Neuronal stem cell (in vitro differentiated cells): ENCODE data around the gene ZNF385C.

Experiments
- DNase-seq: peaks from one replicate; pipeline ENCODE4 v3.0.0-alpha.2; 2013; ENCODE audit warnings: low spot score
- H2AFZ ChIP-seq: one replicate; pipeline ENCODE4 v1.6.1; 2013; ENCODE audit warnings: mild to moderate bottlenecking, low read length, inconsistent platforms
- H2AK5ac ChIP-seq: 2 replicates; pipeline ENCODE4 v1.6.1; 2013; ENCODE audit warnings: low read depth, mild to moderate bottlenecking, inconsistent platforms, low read length, moderate library complexity, mixed read lengths
- H2BK120ac ChIP-seq: 2 replicates; pipeline ENCODE4 v1.6.1; 2013; ENCODE audit warnings: low read depth, mild to moderate bottlenecking, inconsistent platforms, low read length, moderate library complexity, mixed read lengths
- H2BK12ac ChIP-seq: one replicate; pipeline ENCODE4 v1.6.1; 2013; ENCODE audit warnings: low read length, inconsistent platforms
- H2BK15ac ChIP-seq: 2 replicates; pipeline ENCODE4 v1.6.1; 2013; ENCODE audit warnings: mild to moderate bottlenecking, low read length, inconsistent platforms, mixed read lengths
- H2BK5ac ChIP-seq: one replicate; pipeline ENCODE4 v1.6.1; 2013; ENCODE audit warnings: inconsistent platforms, mild to moderate bottlenecking, low read length, moderate library complexity
- H3K14ac ChIP-seq: one replicate; pipeline ENCODE4 v1.6.1; 2013; ENCODE audit warnings: low read length, inconsistent platforms
- H3K18ac ChIP-seq: 2 replicates; pipeline ENCODE4 v1.6.1; 2013; ENCODE audit warnings: low read length, inconsistent platforms
- H3K23ac ChIP-seq: 2 replicates; pipeline ENCODE4 v1.6.1; 2013; ENCODE audit warnings: low read depth, mild to moderate bottlenecking, mixed read lengths, low read length, inconsistent platforms; ENCODE audit not compliant: poor library complexity
- H3K27ac ChIP-seq: replicated peaks from 3 replicates; pipeline ENCODE4 v1.5.1; 2013; ENCODE audit warnings: low read length, inconsistent platforms
- H3K27me3 ChIP-seq, 3 experiments: 2 replicates each; pipeline ENCODE4 v1.6.1; 2013; ENCODE audit warnings: low read length in 3 of 3, mild to moderate bottlenecking in 2 of 3, inconsistent platforms in 1 of 3, low read depth in 1 of 3, mixed read lengths in 1 of 3, moderate library complexity in 1 of 3; ENCODE audit not compliant: control insufficient read depth in 3 of 3, insufficient read depth in 3 of 3
- H3K36me3 ChIP-seq, 2 donors: replicated peaks in 1 of 2; 2 replicates each; pipeline ENCODE4 v1.6.1; 2013; ENCODE audit warnings: low read length in 2 of 2; ENCODE audit not compliant: control insufficient read depth in 2 of 2, insufficient read depth in 2 of 2
- H3K4ac ChIP-seq: 2 replicates; pipeline ENCODE4 v1.6.1; 2013; ENCODE audit warnings: inconsistent platforms, mild to moderate bottlenecking, low read length, moderate library complexity
- H3K4me1 ChIP-seq, 2 donors: 1 replicate in 1 of 2; 2 replicates in 1 of 2; pipeline ENCODE4 v1.6.1; 2013; ENCODE audit warnings: low read length in 2 of 2, low read depth in 1 of 2; ENCODE audit not compliant: control insufficient read depth in 2 of 2, insufficient read depth in 1 of 2
- H3K4me2 ChIP-seq: one replicate; pipeline ENCODE4 v1.6.1; 2013; ENCODE audit warnings: mild to moderate bottlenecking, low read length, inconsistent platforms; ENCODE audit not compliant: insufficient read depth, poor library complexity, severe bottlenecking
- H3K4me3 ChIP-seq, 2 donors: 2 replicates each; pipeline ENCODE4 v1.5.1; 2013; ENCODE audit warnings: low read length in 2 of 2, mild to moderate bottlenecking in 2 of 2, inconsistent platforms in 1 of 2, moderate library complexity in 1 of 2
- H3K79me1 ChIP-seq: one replicate; pipeline ENCODE4 v1.6.1; 2013; ENCODE audit warnings: low read depth, mild to moderate bottlenecking, inconsistent platforms, low read length, moderate library complexity
- H3K9ac ChIP-seq: one replicate; pipeline ENCODE4 v1.6.1; 2013; ENCODE audit warnings: mild to moderate bottlenecking, low read depth, low read length, inconsistent platforms; ENCODE audit not compliant: poor library complexity
- H3K9me3 ChIP-seq, 2 donors: replicated peaks in 1 of 2; 2 replicates each; pipeline versions ENCODE3 to v1.6.1; 2013; ENCODE audit warnings: low read length in 2 of 2, mild to moderate bottlenecking in 2 of 2, inconsistent platforms in 1 of 2, low read depth in 1 of 2, mixed read lengths in 1 of 2, moderate library complexity in 1 of 2; ENCODE audit not compliant: control insufficient read depth in 2 of 2, insufficient read depth in 1 of 2
- H4K8ac ChIP-seq: one replicate; pipeline ENCODE4 v1.6.1; 2013; ENCODE audit warnings: low read depth, mild to moderate bottlenecking, inconsistent platforms, low read length, moderate library complexity
- H4K91ac ChIP-seq: one replicate; pipeline ENCODE4 v1.6.1; 2013; ENCODE audit warnings: low read length, low read depth, mild to moderate bottlenecking, inconsistent platforms; ENCODE audit not compliant: poor library complexity
- WGBS, 2 donors: extraction: QIAGEN DNeasy Blood & Tissue Kit; methylation state at CpG; one replicate each; pipeline ENCODE4 v1.1.7; 2013; ENCODE audit warnings: missing lambda C conversion rate in 2 of 2, mixed read lengths in 1 of 2; ENCODE audit not compliant: insufficient read length in 2 of 2, insufficient replicate concordance in 1 of 2; ENCODE audit errors: extremely low coverage in 2 of 2; 5-methylcytosine and 5-hydroxymethylcytosine counted together

The ZNF385C gene

DNA sequence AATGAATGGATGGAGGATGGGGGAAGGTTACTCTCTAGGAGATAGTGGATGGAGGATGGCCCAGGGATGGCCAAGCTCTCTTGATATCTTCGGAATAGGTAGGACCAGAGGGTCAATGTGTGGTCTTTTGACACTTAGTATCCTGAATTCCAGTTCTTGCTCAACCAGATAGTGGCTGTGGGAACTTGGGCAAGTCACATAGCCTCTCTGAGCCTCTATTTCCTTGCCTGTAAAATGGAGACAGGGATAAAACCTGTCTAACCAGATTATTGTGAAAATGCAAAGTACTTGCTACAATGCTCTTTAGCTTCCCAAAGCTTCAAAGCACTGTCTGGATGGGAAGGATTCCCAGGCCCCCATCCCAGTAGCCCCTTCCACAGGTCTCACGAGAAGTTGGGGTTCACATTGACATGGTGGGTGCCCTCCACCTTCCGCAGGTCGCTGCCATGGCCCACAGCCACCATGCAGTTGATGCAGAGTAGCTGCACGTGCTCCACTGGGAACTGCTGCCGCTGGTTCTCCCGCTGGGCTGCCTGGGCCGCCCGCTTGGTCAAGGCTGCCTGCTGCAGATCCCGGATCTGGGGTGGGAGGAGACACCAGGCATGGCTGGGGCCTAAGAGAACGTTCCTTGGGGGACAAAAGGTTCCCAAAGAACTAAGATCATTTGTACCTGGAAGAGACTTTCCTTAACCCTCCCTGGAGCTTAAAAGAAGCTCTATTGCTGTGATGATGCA is 5.1 kb upstream of the ZNF385C start:
- no peaks in the 10 kb centered on the region for H3K9me3 ChIP-seq
- no peak overlapping the region for H3K23ac ChIP-seq
- H2AFZ ChIP-seq = no peak overlapping the region
- peaks cover 4 to 6% of the 10 kb centered on the region in 2 donors for H3K4me1 ChIP-seq
- H3K27me3 ChIP-seq = peaks cover 0 to 66% (median 2%) of the 10 kb centered on the region in 3 experiments
- H3K27ac ChIP-seq = no peak overlapping the region
- no peak overlapping the region for H3K4ac ChIP-seq
- H2BK5ac ChIP-seq = no peak overlapping the region
- H3K9ac ChIP-seq = peak overlapping the region; percentile 1
- DNase-seq = no peak
- no peak overlapping the region for H3K18ac ChIP-seq
- no CpG with 5 or more reads among the region's 11 CpGs for WGBS, 2 donors
- no peak overlapping the region for H3K4me3 ChIP-seq
- no peak overlapping the region for H2AK5ac ChIP-seq
- H3K79me1 ChIP-seq = no peaks in the 10 kb centered on the region
- no peak overlapping the region for H2BK12ac ChIP-seq
- no peak overlapping the region for H4K8ac ChIP-seq
- H2BK120ac ChIP-seq = no peak overlapping the region
- H2BK15ac ChIP-seq = no peak overlapping the region
- no peak overlapping the region for H3K14ac ChIP-seq
- no peaks in the 10 kb centered on the region for H3K36me3 ChIP-seq
- H3K4me2 ChIP-seq = no peak overlapping the region
- H4K91ac ChIP-seq = no peak overlapping the region

DNA sequence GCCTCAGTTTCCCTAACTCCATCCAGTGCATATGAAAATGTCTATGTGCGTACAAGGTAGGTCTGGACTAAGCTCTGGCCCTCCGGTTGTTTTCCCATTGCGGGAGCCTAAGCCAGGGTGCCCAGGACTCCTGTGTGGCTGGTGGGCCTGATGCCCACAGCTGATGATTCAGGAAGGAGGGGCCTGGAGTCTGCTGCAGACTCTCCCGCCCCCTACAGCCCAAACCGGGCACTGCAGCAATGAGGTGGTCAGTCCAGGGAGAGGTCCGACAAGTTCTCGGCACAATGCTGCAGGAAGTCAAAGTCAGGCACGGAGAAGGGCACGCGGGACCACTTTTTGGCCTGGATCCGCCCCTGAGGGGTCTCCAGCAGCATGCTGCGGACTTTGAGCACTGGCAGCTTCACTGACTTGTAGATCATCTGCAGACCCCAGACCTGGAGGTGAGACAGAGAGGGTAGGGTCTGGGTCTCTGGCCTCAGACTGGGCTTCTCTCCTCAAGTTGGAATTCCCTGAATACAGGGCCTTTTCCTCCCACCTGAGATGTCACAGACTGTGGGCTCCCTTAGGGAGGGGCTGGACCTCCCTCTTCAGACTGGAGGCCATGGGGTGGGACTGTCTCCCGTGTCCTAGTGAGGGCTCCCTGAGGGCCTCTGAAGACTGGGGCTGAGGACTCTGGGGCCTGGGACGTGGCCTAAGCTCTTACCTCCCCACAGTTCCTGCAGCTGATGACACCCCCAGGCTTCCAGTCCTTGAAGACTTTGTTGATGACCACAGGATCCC is 3.4 kb upstream of the ZNF385C start:
- DNase-seq = peak; percentile 68
- Histone ChIP-seq H3K14ac (no peak overlapping the region), H2BK15ac (no peak overlapping the region), H4K91ac (no peak overlapping the region), H3K36me3 (no peaks in the 10 kb centered on the region), H2AFZ (peak overlapping the region; percentile 81), H3K4me3 (no peak overlapping the region), H3K27ac (no peak overlapping the region), H3K9ac (no peak overlapping the region), H3K9me3 (no peaks in the 10 kb centered on the region), H2BK5ac (no peak overlapping the region), H3K23ac (no peak overlapping the region), H3K79me1 (no peaks in the 10 kb centered on the region), H2BK120ac (no peak overlapping the region), H3K4ac (no peak overlapping the region), H3K18ac (no peak overlapping the region), H3K4me1 (peaks cover 5% of the 10 kb centered on the region in 2 donors), H4K8ac (no peak overlapping the region), H3K27me3 (peaks cover 5 to 72% (median 16%) of the 10 kb centered on the region in 3 experiments), H3K4me2 (no peak overlapping the region), H2AK5ac (no peak overlapping the region), H2BK12ac (no peak overlapping the region)
- WGBS, 2 donors = no CpG with 5 or more reads among the region's 14 CpGs

DNA sequence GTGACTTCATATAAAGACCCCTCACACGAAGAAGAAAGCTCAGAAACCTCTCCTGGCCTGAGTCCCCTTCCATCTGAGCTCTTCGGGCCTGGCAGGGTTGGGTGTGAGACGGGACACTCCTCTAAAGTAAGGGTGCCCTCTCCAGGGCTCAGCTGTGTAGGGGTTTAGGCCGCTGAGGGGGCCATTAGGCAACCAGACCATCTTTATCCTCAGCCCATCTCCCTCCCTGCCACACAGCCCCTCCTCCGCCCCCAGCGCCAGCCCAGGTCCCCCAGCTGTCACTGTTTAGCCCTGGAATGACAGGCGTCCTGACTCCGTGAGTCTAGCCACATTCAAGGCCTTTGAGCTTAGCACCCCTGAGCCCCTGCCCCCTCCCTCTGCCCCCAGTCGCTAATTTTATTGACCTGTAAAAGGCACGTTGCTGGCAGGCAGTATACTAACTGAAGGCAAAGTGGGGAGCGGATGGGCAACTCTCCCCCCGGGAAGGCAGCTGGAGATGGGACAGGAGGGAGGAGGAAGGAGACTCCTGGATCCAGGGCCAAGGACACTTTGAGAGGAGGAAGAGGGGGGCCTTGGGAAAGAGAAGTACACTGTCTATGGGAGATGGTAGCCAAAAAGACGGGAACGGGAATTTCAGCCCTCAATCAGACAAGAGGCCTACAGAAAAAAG is 592 bp upstream of the ZNF385C start:
- Histone ChIP-seq H2BK5ac (no peak overlapping the region), H3K9me3 (no peaks in the 10 kb centered on the region), H3K79me1 (no peaks in the 10 kb centered on the region), H3K14ac (no peak overlapping the region), H2BK120ac (no peak overlapping the region), H2AK5ac (no peak overlapping the region), H3K4ac (no peak overlapping the region), H3K27me3 (peaks cover 5 to 78% (median 19%) of the 10 kb centered on the region in 3 experiments), H4K8ac (no peak overlapping the region), H3K36me3 (no peaks in the 10 kb centered on the region), H3K9ac (peak overlapping the region; percentile 12), H2AFZ (no peak overlapping the region), H2BK15ac (no peak overlapping the region), H3K18ac (peak overlapping the region; percentile 39), H3K4me2 (peak overlapping the region; percentile 75), H4K91ac (no peak overlapping the region), H3K4me3 (no peak overlapping the region), H3K4me1 (peaks cover 6 to 15% of the 10 kb centered on the region in 2 donors), H3K23ac (no peak overlapping the region), H3K27ac (no peak overlapping the region), H2BK12ac (no peak overlapping the region)
- no CpG with 5 or more reads among the region's 14 CpGs for WGBS, 2 donors
- DNase-seq = no peak
